CMK (cell line): Measurements from ENCODE around the gene TMEM161B.
A peak's percentile ranks its signal among the peaks of the same experiment; 100 is the strongest.
"Not testable (repeated sequence)": the region's sequence is repeated elsewhere in the genome, so short reads cannot be mapped to it uniquely, and the experiment has no call there.

ENCODE experiments used
- DNase-seq: peaks from one replicate; pipeline ENCODE4 v3.0.0-alpha.2; 2010; ENCODE audit warnings: low read depth

The TMEM161B gene

GRCh38 chr5:88268385-88269184 lies at the start of gene TMEM161B:
TMEM161B (minus strand) TSS chr5:88268845; CDS start chr5:88268723, 122 bp downstream.
- peak; percentile 76 for DNase-seq

- no peak for DNase-seq
Observed at GRCh38 chr5:88304356-88304755, 35.7 kb upstream of the TMEM161B start.

DNA sequence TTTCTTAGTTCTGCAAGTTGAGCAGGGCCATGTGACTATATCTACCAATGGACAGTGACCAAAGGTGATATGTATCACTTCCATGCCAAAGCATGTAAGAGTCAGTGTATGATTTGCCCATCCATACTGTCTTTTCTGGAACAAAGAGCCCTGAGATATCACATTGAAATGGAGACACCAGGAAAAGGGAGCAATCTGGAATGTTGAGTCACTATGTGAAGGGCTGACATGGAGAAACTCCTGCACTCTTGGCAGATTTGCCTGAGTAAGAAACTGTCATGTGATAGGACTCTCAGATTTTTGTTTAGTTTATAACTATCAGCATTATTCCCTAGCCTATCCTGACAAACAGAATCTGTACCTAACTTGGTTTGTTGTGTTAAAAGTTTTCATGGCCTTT lies 29.8 kb upstream of the TMEM161B start:
- DNase-seq: no peak

DNA sequence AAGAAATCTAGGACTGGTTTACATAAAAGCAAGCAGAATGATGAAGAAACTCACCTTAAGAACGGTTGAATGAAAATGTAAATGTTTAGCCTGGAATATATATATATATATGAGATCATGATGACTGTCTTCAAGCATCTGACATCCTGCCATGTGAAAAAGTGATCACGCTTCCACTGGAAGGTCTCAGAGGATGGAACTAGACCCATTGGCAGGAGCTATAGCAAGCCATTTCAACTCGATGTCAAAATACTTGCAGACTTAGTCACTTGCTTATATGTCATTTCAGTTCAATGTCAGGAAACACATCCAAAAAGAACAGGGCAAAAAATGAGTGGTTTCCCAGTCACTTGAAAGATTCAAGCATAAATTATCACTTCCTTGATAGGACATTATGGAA lies 22.2 kb upstream of the TMEM161B start:
- DNase-seq: no peak

DNA sequence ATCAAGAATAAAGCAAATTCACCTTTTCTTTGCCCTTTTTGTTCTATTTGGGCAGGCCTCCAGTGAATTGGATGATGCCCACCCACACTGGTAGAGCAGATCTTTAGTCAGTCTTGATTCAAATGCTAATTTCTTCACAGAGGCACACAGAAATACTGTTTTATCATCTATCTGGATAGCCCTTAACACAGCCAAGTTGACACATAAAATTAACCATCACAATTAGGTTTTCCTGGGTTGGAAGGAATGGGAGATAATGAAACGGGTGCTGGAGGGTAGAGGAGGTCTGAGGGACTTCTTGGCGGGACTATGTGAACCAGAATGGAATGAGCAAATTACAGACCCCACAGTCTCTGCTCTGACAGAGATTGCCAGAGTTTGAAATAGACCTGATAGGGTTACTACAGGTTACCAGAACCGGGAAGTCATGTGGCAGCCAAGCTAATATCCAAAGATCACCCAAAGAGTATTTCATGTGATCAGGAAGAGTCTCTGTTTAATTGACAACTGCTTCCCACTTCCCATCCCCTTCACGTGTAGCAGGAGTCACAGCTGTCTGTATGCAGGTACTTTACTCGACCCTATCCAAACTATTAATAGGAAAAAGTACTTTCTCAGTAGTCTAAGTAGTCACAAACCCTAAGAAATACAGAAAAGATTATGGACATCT lies 20.0 kb upstream of the TMEM161B start:
- no peak for DNase-seq

DNA sequence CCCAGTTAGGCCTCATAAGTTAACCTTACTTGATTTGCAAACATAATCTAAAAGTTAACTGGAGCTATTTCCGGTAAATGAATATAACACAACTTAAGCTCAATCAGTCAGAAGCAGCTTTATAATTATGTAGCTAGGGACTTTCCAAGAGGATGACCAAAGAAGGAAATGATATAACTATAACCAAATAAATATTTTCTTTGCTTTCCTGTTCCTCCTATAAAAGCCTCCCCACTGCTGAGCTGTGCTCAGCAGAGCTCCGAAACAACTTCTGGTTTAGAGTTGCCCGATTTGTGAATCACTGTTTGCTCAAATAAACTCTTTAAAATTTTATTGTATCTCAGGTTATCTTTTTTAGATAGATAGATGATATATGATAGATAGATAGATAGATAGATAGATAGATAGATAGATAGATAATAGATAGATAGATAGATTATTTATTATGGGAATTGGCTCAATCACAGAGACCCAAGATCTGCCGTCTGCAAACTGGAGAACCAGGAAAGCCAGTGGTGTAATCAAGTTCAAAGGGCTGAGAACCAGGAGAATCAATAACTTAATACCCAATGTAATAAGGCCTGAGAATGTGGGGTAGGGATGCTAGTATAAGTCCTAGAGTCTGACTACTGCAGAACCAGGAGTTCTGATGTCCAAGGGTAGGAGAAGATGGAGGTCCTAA lies 19.3 kb upstream of the TMEM161B start:
- no peak for DNase-seq

GRCh38 chr5:88287302-88287701 lies 18.7 kb upstream of the TMEM161B start:
- DNase-seq: no peak

DNA sequence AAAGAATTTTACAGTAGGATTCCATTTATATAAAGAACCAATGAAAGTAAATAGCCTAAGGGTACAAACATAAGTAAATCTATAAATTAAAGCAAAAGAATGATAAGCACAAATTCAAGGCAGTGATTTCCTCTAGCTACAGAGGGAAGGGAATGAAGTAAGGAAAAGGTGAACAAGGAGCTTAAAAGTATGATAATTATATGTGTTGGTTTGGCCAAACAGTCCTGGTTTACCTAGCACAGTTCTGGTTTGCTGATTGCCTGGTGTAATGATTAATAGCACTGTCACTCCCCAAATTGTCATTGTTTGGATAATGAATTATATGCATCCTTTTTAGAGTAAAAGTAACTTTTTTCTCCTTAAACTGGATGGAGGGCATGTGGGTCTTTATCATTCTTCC lies 15.0 kb upstream of the TMEM161B start:
- no peak for DNase-seq

GRCh38 chr5:88281322-88281721 lies 12.7 kb upstream of the TMEM161B start:
- no peak for DNase-seq

DNA sequence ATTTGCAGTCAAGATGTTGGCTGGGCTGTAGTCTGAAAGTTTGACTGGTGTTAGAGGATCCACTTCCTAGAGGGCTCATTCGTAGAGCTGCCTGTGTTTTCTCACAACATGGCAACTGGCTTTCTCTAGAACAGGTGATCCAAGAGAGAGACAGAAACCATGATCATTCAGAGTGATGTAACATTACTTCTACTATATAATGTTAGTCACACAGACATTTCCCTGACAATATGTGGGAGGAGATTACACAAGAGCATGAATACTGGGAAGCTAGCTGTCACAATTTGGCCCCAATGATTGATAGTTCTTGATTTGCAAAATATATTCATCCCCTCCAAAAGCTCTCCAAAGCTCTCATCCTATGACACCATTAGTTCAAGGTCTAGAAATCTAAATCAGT lies 10.9 kb upstream of the TMEM161B start:
- no peak for DNase-seq

GRCh38 chr5:88276378-88276777 lies 7.7 kb upstream of the TMEM161B start:
- DNase-seq: no peak

DNA sequence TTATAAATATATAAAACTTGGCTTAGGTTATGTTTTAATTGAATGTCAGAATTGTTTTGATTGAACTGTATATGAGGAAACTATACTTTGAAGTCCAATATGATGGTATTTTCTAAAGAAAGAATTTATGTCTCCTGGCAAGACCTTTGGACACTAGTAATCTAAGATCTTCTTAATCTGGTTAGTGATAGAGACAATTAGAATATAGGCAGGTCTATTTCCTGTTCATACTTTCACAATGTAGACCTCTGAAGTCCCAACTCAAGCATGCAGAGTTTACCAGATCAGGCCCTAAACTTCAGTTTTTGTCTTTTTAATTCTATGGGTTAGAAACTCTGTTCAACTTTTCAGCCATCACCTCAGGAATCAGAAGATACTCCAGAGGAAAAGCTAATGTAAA lies 6.9 kb upstream of the TMEM161B start:
- no peak for DNase-seq

- DNase-seq: no peak
Observed at GRCh38 chr5:88269222-88269771, 652 bp upstream of the TMEM161B start.

GRCh38 chr5:88264565-88264964 lies 4.1 kb downstream of the TMEM161B start:
- not testable (repeated sequence) for DNase-seq

DNA sequence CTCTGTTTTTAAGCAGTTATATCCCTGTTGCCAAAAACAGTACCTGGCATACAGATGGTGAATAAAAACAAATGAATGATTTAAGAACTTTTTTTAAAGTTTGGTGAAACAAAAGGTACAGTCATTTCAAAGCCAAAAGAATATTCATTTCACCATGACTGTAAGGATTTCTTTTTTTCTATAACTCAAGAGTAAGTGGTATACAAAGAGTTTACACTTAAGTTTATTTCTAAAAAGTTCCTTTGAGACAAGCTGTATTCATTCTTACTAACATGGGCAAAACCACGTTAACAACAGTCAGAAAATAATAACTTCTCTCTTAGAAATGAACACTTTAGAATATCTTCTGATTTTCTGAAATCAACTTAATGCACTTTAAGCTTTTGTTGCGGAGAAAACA lies 5.3 kb downstream of the TMEM161B start:
- no peak for DNase-seq

DNA sequence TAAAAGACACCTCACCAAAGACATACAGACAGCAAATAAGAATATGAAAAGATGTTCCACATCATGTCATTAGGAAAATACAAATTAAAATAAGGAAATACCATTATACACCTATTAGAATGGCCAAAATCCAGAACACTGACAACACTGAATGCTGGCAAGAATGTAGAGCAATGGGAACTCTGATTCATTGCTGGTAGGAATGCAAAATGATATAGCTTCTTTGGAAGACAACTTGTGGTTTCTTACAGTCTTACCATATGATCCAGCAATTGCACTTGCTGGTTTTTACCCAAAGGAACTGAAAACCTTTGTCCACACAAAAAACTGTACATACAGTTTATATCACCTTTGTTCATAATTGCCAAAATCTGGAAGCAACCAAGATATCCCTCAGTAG lies 6.5 kb downstream of the TMEM161B start:
- no peak for DNase-seq

- DNase-seq: no peak
Observed at GRCh38 chr5:88258636-88259035, 10.0 kb downstream of the TMEM161B start.

DNA sequence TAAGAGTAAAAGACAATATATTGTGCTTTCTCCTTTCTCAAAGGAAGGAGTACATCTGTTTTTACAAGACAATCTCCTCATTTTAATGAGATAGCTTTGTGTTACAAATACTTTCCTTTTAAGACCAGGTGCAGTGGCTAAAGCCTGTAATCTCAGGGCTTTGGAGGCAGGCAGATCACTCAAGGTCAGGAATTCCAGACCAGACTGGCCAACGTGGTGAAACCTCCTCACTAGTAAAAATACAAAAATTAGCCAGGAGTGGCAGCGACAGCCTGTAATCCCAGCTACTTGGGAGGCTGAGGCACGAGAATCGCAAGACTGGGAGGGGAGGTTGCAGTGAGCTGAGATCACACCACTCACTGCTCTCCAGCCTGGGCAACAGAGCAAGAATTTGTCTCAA lies 11.8 kb downstream of the TMEM161B start:
- DNase-seq: no peak

GRCh38 chr5:88256037-88256436 lies 12.6 kb downstream of the TMEM161B start:
- no peak for DNase-seq

- DNase-seq: no peak
Observed at GRCh38 chr5:88254320-88254719, 14.3 kb downstream of the TMEM161B start.

- DNase-seq: no peak
Observed at GRCh38 chr5:88251048-88251711, 17.5 kb downstream of the TMEM161B start.

GRCh38 chr5:88250010-88250409 lies 18.6 kb downstream of the TMEM161B start:
- no peak for DNase-seq
